T-helper 17 cell (primary cell): Measurements from ENCODE around the gene ITPRIP. TPM values are rescaled to one million over a fixed set of nuclear protein-coding genes. Genes with fewer than 3 reads are reported as not detected.

Experiments
- ATAC-seq: fragments of 150-1000 bp; cut with Tn5 transposase; 2 replicates; pipeline ENCODE4 v1.10.0; 2021; ENCODE audit warnings: mild to moderate bottlenecking, moderate library complexity
- DNase-seq, 3 donors: peaks; one replicate each; pipeline versions ENCODE4 v3.0.0 to v3.0.0-alpha.2; 2020 to 2021
- H3K9me3 ChIP-seq: one replicate; pipeline ENCODE4 v1.7.0; 2013; ENCODE audit warnings: low read length, mild to moderate bottlenecking; ENCODE audit not compliant: control insufficient read depth, poor library complexity, severe bottlenecking
- H3K27ac Mint-ChIP-seq: one replicate; pipeline ENCODE4 v1.8.0; 2022; ENCODE audit warnings: mild to moderate bottlenecking, moderate library complexity, mixed read lengths
- H3K27me3 Mint-ChIP-seq: one replicate; pipeline ENCODE4 v1.8.0; 2022; ENCODE audit warnings: mixed read lengths
- H3K36me3 Mint-ChIP-seq: one replicate; pipeline ENCODE4 v1.8.0; 2022; ENCODE audit warnings: low read depth, mixed read lengths
- H3K4me1 Mint-ChIP-seq: one replicate; pipeline ENCODE4 v1.8.0; 2022; ENCODE audit warnings: mild to moderate bottlenecking, mixed read lengths
- H3K4me3 Mint-ChIP-seq: one replicate; pipeline ENCODE4 v1.8.0; 2022; ENCODE audit warnings: mild to moderate bottlenecking, moderate library complexity, mixed read lengths
- total RNA-seq, 4 donors: library from RNA in 2 of 4; stranded (reverse) in 2 of 4; gene quantifications; one replicate each; pipeline ENCODE4 v1.2.3 and lab custom pipeline; 2022 to 2026

Gene ITPRIP
- total RNA-seq, 2 donors from 2014 or later = 30.6 to 47.1 TPM

DNA sequence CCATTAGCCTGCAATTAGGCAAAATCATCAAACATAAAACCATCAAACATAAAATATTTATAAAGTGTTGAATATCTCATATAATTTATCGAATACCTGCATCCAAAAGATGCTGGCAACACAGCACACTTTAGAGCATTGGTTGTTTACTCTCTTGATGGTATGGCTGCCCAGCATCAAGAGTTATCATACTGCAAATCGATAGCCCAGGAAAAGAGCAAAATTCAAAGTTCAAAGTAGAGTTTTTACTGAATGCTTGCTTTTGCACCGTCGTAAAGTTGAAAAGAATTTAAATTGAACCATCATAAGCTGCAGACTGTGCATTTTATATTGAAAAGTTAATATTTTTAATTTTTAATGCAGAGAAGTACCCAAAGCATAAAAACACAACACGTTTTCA, 73.5 kb downstream of the ITPRIP start:
- Mint-ChIP-seq H3K4me1 (peaks cover 59% of the 10 kb centered on the region), H3K36me3 (peaks cover 10% of the 10 kb centered on the region)
- no peak for DNase-seq

DNA sequence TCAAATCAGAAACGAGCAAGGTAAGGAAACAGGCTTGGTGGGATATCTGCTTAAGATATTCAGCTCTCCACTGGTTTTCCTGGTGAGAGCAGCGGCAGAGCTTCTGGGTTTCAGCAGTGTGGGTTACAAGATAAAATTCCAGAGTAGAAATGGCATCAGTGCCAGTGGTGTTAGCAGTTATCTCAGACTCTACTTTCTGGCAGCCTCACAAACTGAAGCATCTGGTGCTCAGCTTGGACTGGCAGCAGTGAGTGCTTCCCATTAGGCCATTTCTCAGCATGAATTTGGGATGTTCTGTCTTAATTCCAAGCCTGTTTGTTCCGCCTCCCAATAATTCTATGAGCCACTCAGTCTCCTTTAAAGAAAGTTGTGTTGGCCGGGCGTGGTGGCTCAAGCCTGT, 76.2 kb downstream of the ITPRIP start:
- H3K4me3 Mint-ChIP-seq = no peak overlapping the region
- peaks cover 14% of the 10 kb centered on the region for H3K36me3 Mint-ChIP-seq
- DNase-seq (no peak), ATAC-seq (no peak)
- H3K27ac Mint-ChIP-seq = peak overlapping the region; percentile 54
- H3K9me3 ChIP-seq = no peaks in the 10 kb centered on the region
- H3K4me1 Mint-ChIP-seq = peaks cover 62% of the 10 kb centered on the region
- H3K27me3 Mint-ChIP-seq = no peaks in the 10 kb centered on the region

More for the DNA sequence above, 73.5 kb downstream of the ITPRIP start:
- Mint-ChIP-seq H3K4me3 (no peak overlapping the region), H3K27ac (peak overlapping the region; percentile 77), H3K27me3 (no peaks in the 10 kb centered on the region)
- no peak for ATAC-seq
- H3K9me3 ChIP-seq = no peaks in the 10 kb centered on the region

DNA sequence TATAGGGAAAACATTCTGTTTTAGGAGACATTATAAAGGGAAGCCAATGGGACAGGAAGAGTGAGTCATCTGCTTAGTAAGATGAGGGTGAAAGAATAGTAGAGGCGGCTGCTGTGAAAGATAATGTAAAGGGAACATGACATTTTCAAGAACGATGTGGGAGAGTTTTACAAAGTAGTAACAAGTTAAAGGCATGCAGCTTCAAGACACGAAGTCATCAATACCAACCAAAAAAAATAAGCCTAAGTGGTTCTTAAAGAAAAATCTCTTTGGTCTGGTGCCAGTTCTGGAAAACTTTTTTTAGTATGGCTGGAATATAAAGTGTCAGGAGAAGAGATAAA, 77.5 kb downstream of the ITPRIP start:
- no peaks in the 10 kb centered on the region for H3K27me3 Mint-ChIP-seq
- no peaks in the 10 kb centered on the region for H3K9me3 ChIP-seq
- peak; percentile 22 for ATAC-seq
- H3K27ac Mint-ChIP-seq = peak overlapping the region; percentile 95
- DNase-seq = no peak
- H3K4me3 Mint-ChIP-seq = peak overlapping the region; percentile 43
- H3K36me3 Mint-ChIP-seq = peaks cover 11% of the 10 kb centered on the region
- H3K4me1 Mint-ChIP-seq = peaks cover 64% of the 10 kb centered on the region

DNA sequence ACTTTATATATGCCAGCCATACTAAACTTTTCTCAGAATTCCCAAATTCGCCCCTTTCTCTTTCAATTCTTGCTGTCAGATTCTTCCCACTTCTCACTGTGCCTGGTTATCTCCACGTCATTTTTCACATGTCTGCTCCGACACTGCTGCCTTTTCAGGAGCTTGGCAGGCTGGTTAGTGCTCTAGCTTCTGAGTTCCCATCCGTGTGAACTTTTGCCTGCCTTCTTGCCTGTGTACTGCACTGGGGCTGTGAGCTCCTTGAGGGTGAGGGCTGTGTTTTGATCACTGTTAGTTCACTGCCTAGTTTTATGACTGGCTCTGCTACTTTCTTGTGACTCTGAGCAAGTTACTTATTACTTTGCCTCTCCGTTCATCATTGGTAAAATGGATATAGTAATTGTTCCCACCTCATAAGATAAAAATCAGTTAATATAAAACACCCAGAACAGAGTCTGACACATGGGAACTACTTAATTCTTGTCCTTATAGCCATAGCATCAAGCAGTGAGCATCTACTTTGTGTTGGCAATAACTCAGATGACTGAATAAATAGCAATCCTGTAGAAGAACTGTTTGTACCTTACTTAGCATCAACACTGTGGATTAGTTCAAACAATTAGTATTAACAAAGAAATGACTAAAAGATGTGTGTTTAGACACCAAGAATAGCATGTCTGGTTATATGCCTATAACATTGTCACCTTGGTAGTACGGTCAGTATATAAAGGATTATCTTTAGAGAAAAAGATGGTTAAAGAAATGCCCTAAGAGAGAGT, 78.1 kb downstream of the ITPRIP start:
- H3K9me3 ChIP-seq = no peaks in the 10 kb centered on the region
- ATAC-seq (no peak), DNase-seq (no peak)
- Mint-ChIP-seq H3K27ac (peak overlapping the region; percentile 95), H3K4me1 (peaks cover 63% of the 10 kb centered on the region), H3K36me3 (peaks cover 13% of the 10 kb centered on the region), H3K27me3 (no peaks in the 10 kb centered on the region), H3K4me3 (peak overlapping the region; percentile 43)

Other genes starting within 250 kb of the ITPRIP start
- 10 to 100 TPM; 10.9 to 16.3 TPM for gene SFR1, start 216.3 kb downstream of the ITPRIP start, total RNA-seq
- not detected for gene CFAP43, start 106.1 kb downstream of the ITPRIP start, total RNA-seq
- 10 to 100 TPM; 37.9 to 52.6 TPM for gene GSTO1, start 83.6 kb downstream of the ITPRIP start, total RNA-seq
- gene GSTO2, start 69.3 kb downstream of the ITPRIP start, total RNA-seq = 1 to 10 TPM in 1 of 2 donors, under 1 TPM in 1; 0.70 to 1.1 TPM
- gene CFAP58, start 15.4 kb upstream of the ITPRIP start, total RNA-seq = not detected